Vagina (tissue), 2 donors: ENCODE measurements around the gene TBL1XR1.

Source experiments
- POLR2A ChIP-seq, 2 donors: fragments of 450-650 bp; IDR thresholded peaks; one replicate each; pipeline ENCODE4 v1.6.1; 2017; ENCODE audit warnings: antibody characterized with exemption in 2 of 2, mild to moderate bottlenecking in 2 of 2, moderate library complexity in 2 of 2
- POLR2AphosphoS5 ChIP-seq, 2 donors: sonication (generic); formaldehyde crosslinking; IDR thresholded peaks; one replicate each; pipeline ENCODE4 v1.9.0; 2017; ENCODE audit warnings: antibody characterized with exemption in 2 of 2, mild to moderate bottlenecking in 2 of 2, low read depth in 1 of 2; ENCODE audit not compliant: insufficient read depth in 1 of 2

DNA sequence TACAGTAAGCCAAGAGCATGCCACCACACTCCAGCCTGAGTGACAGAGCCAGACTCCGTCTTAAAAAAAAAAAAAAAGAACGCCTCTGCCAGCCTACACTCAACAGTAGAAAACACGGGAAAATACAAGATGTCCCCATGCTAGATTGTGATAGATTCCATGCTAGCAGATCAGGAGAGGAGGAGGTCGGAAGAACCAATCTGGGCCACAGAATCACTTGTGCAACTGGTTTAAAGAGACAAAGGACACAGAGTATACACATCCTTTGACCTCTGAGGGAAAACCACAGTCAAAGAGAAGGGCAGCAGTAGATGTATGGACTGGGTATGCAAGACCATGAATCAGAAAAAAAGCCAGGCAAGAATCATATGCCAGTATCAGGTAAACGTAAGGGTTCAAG is 15.9 kb downstream of the TBL1XR1 start:
- TF ChIP-seq POLR2A (IDR thresholded peaks at IDR 0.05) = no peak
- no peak for TF ChIP-seq POLR2AphosphoS5 (IDR thresholded peaks at IDR 0.05; ENCODE audit: insufficient read depth in 1 of 2, low read depth in 1 of 2)
